ENCODE results near the gene L3MBTL4. TPM values are rescaled to one million over a fixed set of nuclear protein-coding genes. Genes with fewer than 3 reads are reported as not detected.

Gene L3MBTL4
- under 0.01 and 1.0 TPM in 2 replicates for total RNA-seq

GRCh38 chr18:6414723-6415417 lies at the start of gene L3MBTL4:
Gene L3MBTL4 (minus strand): TSS chr18:6414911. CDS start chr18:6311625, 103,286 bp downstream.
- no peak for TF ChIP-seq CTCF (IDR thresholded peaks at IDR 0.05; ENCODE audit: insufficient read depth, low read length, severe bottlenecking)
- DNase-seq (ENCODE audit: low read depth) (no peak), FAIRE-seq (no peak)
- H3K4me3 ChIP-seq (ENCODE audit: low read depth, low read length), result peak within 1 kb of the TSS; percentile 30
- peaks cover 10% of the 10 kb centered on the region for H3K27me3 ChIP-seq (ENCODE audit: control insufficient read depth, insufficient read depth, low read length)
- H3K36me3 ChIP-seq (ENCODE audit: control insufficient read depth, insufficient read depth, low read length), result no peaks in the 10 kb centered on the region

GRCh38 chr18:6452194-6452593 lies 37.5 kb upstream of the L3MBTL4 start:
- Histone ChIP-seq H3K36me3 (ENCODE audit: control insufficient read depth, insufficient read depth, low read length) (no peaks in the 10 kb centered on the region), H3K4me3 (ENCODE audit: low read depth, low read length) (no peak overlapping the region), H3K27me3 (ENCODE audit: control insufficient read depth, insufficient read depth, low read length) (no peaks in the 10 kb centered on the region)
- FAIRE-seq (no peak), DNase-seq (ENCODE audit: low read depth) (no peak)
- no peak for TF ChIP-seq CTCF (IDR thresholded peaks at IDR 0.05; ENCODE audit: insufficient read depth, low read length, severe bottlenecking)

DNA sequence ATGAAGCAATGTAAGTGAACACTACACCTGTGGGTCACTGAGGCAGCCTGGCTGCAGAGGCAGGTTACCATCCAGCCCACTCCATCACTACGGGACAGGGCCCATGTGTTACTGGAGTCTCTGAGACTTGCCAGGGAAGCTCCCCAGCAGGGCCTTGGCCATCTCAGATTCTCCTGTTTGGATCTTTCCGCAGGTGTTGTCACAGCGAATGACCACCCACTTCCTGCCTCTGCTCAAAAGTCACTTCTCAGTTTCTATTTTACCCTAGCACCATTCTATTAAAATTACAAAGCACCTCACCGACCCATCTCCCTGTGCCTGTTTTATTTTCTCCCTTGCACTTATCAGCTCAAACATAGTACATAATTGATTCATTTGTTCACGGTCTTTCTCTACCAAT lies 34.5 kb upstream of the L3MBTL4 start:
- TF ChIP-seq CTCF (IDR thresholded peaks at IDR 0.05; ENCODE audit: insufficient read depth, low read length, severe bottlenecking), result no peak
- no peak overlapping the region for H3K4me3 ChIP-seq (ENCODE audit: low read depth, low read length)
- DNase-seq (ENCODE audit: low read depth) (no peak), FAIRE-seq (no peak)
- no peaks in the 10 kb centered on the region for H3K27me3 ChIP-seq (ENCODE audit: control insufficient read depth, insufficient read depth, low read length)
- no peaks in the 10 kb centered on the region for H3K36me3 ChIP-seq (ENCODE audit: control insufficient read depth, insufficient read depth, low read length)

DNA sequence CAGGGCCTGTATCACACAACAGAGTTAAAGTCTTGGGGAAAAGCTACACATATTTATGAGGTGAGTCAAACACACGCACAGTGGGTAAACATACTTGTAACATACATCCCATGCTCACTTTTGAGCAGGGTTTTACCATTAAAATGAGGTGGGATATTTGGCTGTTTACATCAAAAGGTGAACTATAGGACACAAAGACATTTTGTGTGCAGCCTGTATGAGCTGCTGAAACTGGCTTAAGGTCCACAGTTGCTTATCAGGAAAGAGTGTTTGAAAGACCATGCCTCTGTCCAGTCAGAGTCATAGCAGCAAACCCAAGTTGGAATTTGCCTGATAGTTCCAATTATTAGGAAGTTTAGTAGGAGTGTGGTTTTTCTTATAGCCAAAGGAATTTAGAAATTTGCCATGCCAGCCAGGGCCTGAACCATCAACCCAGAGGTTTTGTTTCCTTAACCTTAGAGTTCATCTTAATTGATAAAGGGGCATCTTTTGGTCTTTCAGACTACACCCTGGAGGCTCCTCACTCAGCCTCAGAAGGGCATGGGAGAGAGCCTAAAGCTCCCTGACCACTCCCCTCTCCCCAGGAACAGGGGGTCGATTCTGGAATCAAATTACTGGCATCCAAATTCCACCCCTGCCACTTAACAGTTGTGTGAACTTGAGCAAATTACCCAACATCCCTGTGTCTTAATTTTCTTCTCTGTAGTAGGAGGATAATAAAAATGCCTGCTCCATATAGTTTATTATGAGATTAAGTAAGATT lies 29.9 kb upstream of the L3MBTL4 start:
- Histone ChIP-seq H3K27me3 (ENCODE audit: control insufficient read depth, insufficient read depth, low read length) (no peaks in the 10 kb centered on the region), H3K36me3 (ENCODE audit: control insufficient read depth, insufficient read depth, low read length) (no peaks in the 10 kb centered on the region), H3K4me3 (ENCODE audit: low read depth, low read length) (no peak overlapping the region)
- DNase-seq (ENCODE audit: low read depth), result no peak
- FAIRE-seq, result peak; percentile 43
- TF ChIP-seq CTCF (IDR thresholded peaks at IDR 0.05; ENCODE audit: insufficient read depth, low read length, severe bottlenecking), result no peak

DNA sequence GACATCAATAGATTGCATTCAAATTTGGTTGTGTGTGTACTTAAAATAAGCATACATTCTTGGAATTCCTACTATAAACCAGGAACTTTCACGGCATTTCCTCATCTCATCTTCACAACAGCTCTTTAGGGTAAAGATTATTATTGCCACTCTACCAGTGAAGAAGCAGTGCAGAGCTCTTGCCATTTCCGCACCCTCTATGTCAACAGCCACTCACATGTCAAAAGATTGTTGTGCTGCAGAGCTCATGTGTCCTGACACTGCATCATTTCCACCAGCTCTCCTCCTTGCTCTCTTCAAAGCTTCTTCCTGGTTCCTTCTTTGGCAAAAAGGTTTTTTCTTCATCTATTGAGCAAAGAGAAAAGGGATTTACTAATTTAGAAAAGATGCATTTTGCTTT lies 26.5 kb upstream of the L3MBTL4 start:
- no peak for TF ChIP-seq CTCF (IDR thresholded peaks at IDR 0.05; ENCODE audit: insufficient read depth, low read length, severe bottlenecking)
- H3K4me3 ChIP-seq (ENCODE audit: low read depth, low read length), result no peak overlapping the region

More for the DNA sequence above, 26.5 kb upstream of the L3MBTL4 start:
- no peaks in the 10 kb centered on the region for H3K27me3 ChIP-seq (ENCODE audit: control insufficient read depth, insufficient read depth, low read length)
- no peaks in the 10 kb centered on the region for H3K36me3 ChIP-seq (ENCODE audit: control insufficient read depth, insufficient read depth, low read length)
- DNase-seq (ENCODE audit: low read depth) (no peak), FAIRE-seq (no peak)
